ENCODE measurements around the gene GALNT6.

The GALNT6 gene

GRCh38 chr12:51368640-51369517 is 22.3 kb downstream of the GALNT6 start:
- WGBS, 2 experiments (ENCODE audit: insufficient coverage in 2 of 2), result 78 to 92% methylated on average over 8 to 15 of the region's 17 CpGs
- Histone ChIP-seq H3K4me3 (ENCODE audit: extremely low read depth, insufficient read depth, low read length, poor library complexity, severe bottlenecking) (no peak overlapping the region), H3K9me3 (ENCODE audit: control insufficient read depth, low read length) (no peaks in the 10 kb centered on the region), H3K36me3 (ENCODE audit: control insufficient read depth, insufficient read depth, low read length) (peaks cover 3% of the 10 kb centered on the region), H3K27ac (ENCODE audit: low read depth, low read length, severe bottlenecking) (no peak overlapping the region), H3K4me1 (ENCODE audit: control insufficient read depth, insufficient read depth, low read length, poor library complexity, severe bottlenecking) (peaks cover 26% of the 10 kb centered on the region)

GRCh38 chr12:51365276-51365675 is 25.9 kb downstream of the GALNT6 start:
- 94 to 97% methylated on average over 9 of the region's 10 CpGs for WGBS, 2 experiments (ENCODE audit: insufficient coverage in 2 of 2)
- H3K4me3 ChIP-seq (ENCODE audit: extremely low read depth, insufficient read depth, low read length, poor library complexity, severe bottlenecking), result no peak overlapping the region

GRCh38 chr12:51364001-51364400 is 27.2 kb downstream of the GALNT6 start:
- H3K9me3 ChIP-seq (ENCODE audit: control insufficient read depth, low read length), result no peaks in the 10 kb centered on the region

More at GRCh38 chr12:51365276-51365675, 25.9 kb downstream of the GALNT6 start:
- no peaks in the 10 kb centered on the region for H3K9me3 ChIP-seq (ENCODE audit: control insufficient read depth, low read length)
- no peak overlapping the region for H3K27ac ChIP-seq (ENCODE audit: low read depth, low read length, severe bottlenecking)
- no peaks in the 10 kb centered on the region for H3K36me3 ChIP-seq (ENCODE audit: control insufficient read depth, insufficient read depth, low read length)
- H3K4me1 ChIP-seq (ENCODE audit: control insufficient read depth, insufficient read depth, low read length, poor library complexity, severe bottlenecking), result peaks cover 14% of the 10 kb centered on the region

GRCh38 chr12:51362747-51363342 is 28.4 kb downstream of the GALNT6 start:
- Histone ChIP-seq H3K4me3 (ENCODE audit: extremely low read depth, insufficient read depth, low read length, poor library complexity, severe bottlenecking) (no peak overlapping the region), H3K27ac (ENCODE audit: low read depth, low read length, severe bottlenecking) (no peak overlapping the region), H3K36me3 (ENCODE audit: control insufficient read depth, insufficient read depth, low read length) (no peaks in the 10 kb centered on the region), H3K9me3 (ENCODE audit: control insufficient read depth, low read length) (no peaks in the 10 kb centered on the region), H3K4me1 (ENCODE audit: control insufficient read depth, insufficient read depth, low read length, poor library complexity, severe bottlenecking) (no peaks in the 10 kb centered on the region)
- WGBS, 2 experiments (ENCODE audit: insufficient coverage in 2 of 2), result 100% methylated on average over 1 of the region's 2 CpGs; no CpG with 5 or more reads in 1 of the 2 experiments

More at GRCh38 chr12:51364001-51364400, 27.2 kb downstream of the GALNT6 start:
- Histone ChIP-seq H3K36me3 (ENCODE audit: control insufficient read depth, insufficient read depth, low read length) (no peaks in the 10 kb centered on the region), H3K4me1 (ENCODE audit: control insufficient read depth, insufficient read depth, low read length, poor library complexity, severe bottlenecking) (peaks cover 6% of the 10 kb centered on the region), H3K4me3 (ENCODE audit: extremely low read depth, insufficient read depth, low read length, poor library complexity, severe bottlenecking) (no peak overlapping the region), H3K27ac (ENCODE audit: low read depth, low read length, severe bottlenecking) (no peak overlapping the region)
- WGBS, 2 experiments (ENCODE audit: insufficient coverage in 2 of 2), result 86 to 97% methylated on average over 10 to 11 of the region's 11 CpGs

GRCh38 chr12:51362307-51362706 is 28.9 kb downstream of the GALNT6 start:
- Histone ChIP-seq H3K27ac (ENCODE audit: low read depth, low read length, severe bottlenecking) (no peak overlapping the region), H3K36me3 (ENCODE audit: control insufficient read depth, insufficient read depth, low read length) (peaks cover 3% of the 10 kb centered on the region), H3K4me3 (ENCODE audit: extremely low read depth, insufficient read depth, low read length, poor library complexity, severe bottlenecking) (no peak overlapping the region), H3K9me3 (ENCODE audit: control insufficient read depth, low read length) (no peaks in the 10 kb centered on the region), H3K4me1 (ENCODE audit: control insufficient read depth, insufficient read depth, low read length, poor library complexity, severe bottlenecking) (no peaks in the 10 kb centered on the region)
- 92 to 95% methylated on average over 2 to 4 of the region's 6 CpGs for WGBS, 2 experiments (ENCODE audit: insufficient coverage in 2 of 2)

- Histone ChIP-seq H3K9me3 (ENCODE audit: control insufficient read depth, low read length) (no peaks in the 10 kb centered on the region), H3K27ac (ENCODE audit: low read depth, low read length, severe bottlenecking) (no peak overlapping the region), H3K36me3 (ENCODE audit: control insufficient read depth, insufficient read depth, low read length) (peaks cover 5% of the 10 kb centered on the region), H3K4me1 (ENCODE audit: control insufficient read depth, insufficient read depth, low read length, poor library complexity, severe bottlenecking) (no peaks in the 10 kb centered on the region), H3K4me3 (ENCODE audit: extremely low read depth, insufficient read depth, low read length, poor library complexity, severe bottlenecking) (no peak overlapping the region)
- WGBS, 2 experiments (ENCODE audit: insufficient coverage in 2 of 2), result 84 to 88% methylated on average over 8 of the region's 8 CpGs
Measured at GRCh38 chr12:51361161-51362016, 29.8 kb downstream of the GALNT6 start.

GRCh38 chr12:51360315-51360714 is 30.9 kb downstream of the GALNT6 start:
- Histone ChIP-seq H3K36me3 (ENCODE audit: control insufficient read depth, insufficient read depth, low read length) (peaks cover 5% of the 10 kb centered on the region), H3K4me3 (ENCODE audit: extremely low read depth, insufficient read depth, low read length, poor library complexity, severe bottlenecking) (no peak overlapping the region), H3K4me1 (ENCODE audit: control insufficient read depth, insufficient read depth, low read length, poor library complexity, severe bottlenecking) (no peaks in the 10 kb centered on the region), H3K9me3 (ENCODE audit: control insufficient read depth, low read length) (no peaks in the 10 kb centered on the region), H3K27ac (ENCODE audit: low read depth, low read length, severe bottlenecking) (no peak overlapping the region)
- WGBS, 2 experiments (ENCODE audit: insufficient coverage in 2 of 2), result 92% methylated on average over 2 of the region's 2 CpGs; no CpG with 5 or more reads in 1 of the 2 experiments

- peaks cover 5% of the 10 kb centered on the region for H3K36me3 ChIP-seq (ENCODE audit: control insufficient read depth, insufficient read depth, low read length)
- 88 to 90% methylated on average over 1 to 3 of the region's 4 CpGs for WGBS, 2 experiments (ENCODE audit: insufficient coverage in 2 of 2)
- no peak overlapping the region for H3K4me3 ChIP-seq (ENCODE audit: extremely low read depth, insufficient read depth, low read length, poor library complexity, severe bottlenecking)
- no peaks in the 10 kb centered on the region for H3K9me3 ChIP-seq (ENCODE audit: control insufficient read depth, low read length)
- H3K4me1 ChIP-seq (ENCODE audit: control insufficient read depth, insufficient read depth, low read length, poor library complexity, severe bottlenecking), result no peaks in the 10 kb centered on the region
- no peak overlapping the region for H3K27ac ChIP-seq (ENCODE audit: low read depth, low read length, severe bottlenecking)
Measured at GRCh38 chr12:51359851-51360250, 31.4 kb downstream of the GALNT6 start.

- Histone ChIP-seq H3K36me3 (ENCODE audit: control insufficient read depth, insufficient read depth, low read length) (peaks cover 5% of the 10 kb centered on the region), H3K4me1 (ENCODE audit: control insufficient read depth, insufficient read depth, low read length, poor library complexity, severe bottlenecking) (no peaks in the 10 kb centered on the region), H3K27ac (ENCODE audit: low read depth, low read length, severe bottlenecking) (no peak overlapping the region), H3K9me3 (ENCODE audit: control insufficient read depth, low read length) (no peaks in the 10 kb centered on the region), H3K4me3 (ENCODE audit: extremely low read depth, insufficient read depth, low read length, poor library complexity, severe bottlenecking) (no peak overlapping the region)
- WGBS, 2 experiments (ENCODE audit: insufficient coverage in 2 of 2), result 91 to 96% methylated on average over 7 to 8 of the region's 8 CpGs
Measured at GRCh38 chr12:51358496-51358895, 32.7 kb downstream of the GALNT6 start.

GRCh38 chr12:51357374-51358047 is 33.7 kb downstream of the GALNT6 start:
- Histone ChIP-seq H3K36me3 (ENCODE audit: control insufficient read depth, insufficient read depth, low read length) (peaks cover 5% of the 10 kb centered on the region), H3K4me3 (ENCODE audit: extremely low read depth, insufficient read depth, low read length, poor library complexity, severe bottlenecking) (no peak overlapping the region), H3K27ac (ENCODE audit: low read depth, low read length, severe bottlenecking) (no peak overlapping the region), H3K9me3 (ENCODE audit: control insufficient read depth, low read length) (no peaks in the 10 kb centered on the region), H3K4me1 (ENCODE audit: control insufficient read depth, insufficient read depth, low read length, poor library complexity, severe bottlenecking) (no peaks in the 10 kb centered on the region)
- 89 to 90% methylated on average over 8 to 9 of the region's 10 CpGs for WGBS, 2 experiments (ENCODE audit: insufficient coverage in 2 of 2)
